SK-N-MC (cell line): ENCODE data around the gene DIAPH2.

Source experiments
- DNase-seq: peaks from one replicate; pipeline ENCODE4 v3.0.0-alpha.2; 2011; ENCODE audit warnings: low read depth, low spot score
- H3K27ac ChIP-seq: fragments of 200-600 bp; sonication (generic); 2 replicates; pipeline ENCODE4 v1.5.1; 2016; ENCODE audit warnings: mixed run types
- H3K36me3 ChIP-seq: fragments of 200-600 bp; sonication (generic); 2 replicates; pipeline ENCODE4 v1.6.1; 2017; ENCODE audit warnings: antibody characterized with exemption, low read length, mixed read lengths; ENCODE audit not compliant: insufficient read depth
- H3K4me3 ChIP-seq: fragments of 200-600 bp; sonication (generic); 2 replicates; pipeline ENCODE4 v1.5.1; 2016
- H3K9ac ChIP-seq: fragments of 200-600 bp; sonication (generic); 2 replicates; pipeline ENCODE4 v1.8.0; 2017; ENCODE audit warnings: mixed run types, mixed read lengths; ENCODE audit not compliant: insufficient read length
- H3K9me3 ChIP-seq: fragments of 200-600 bp; sonication (generic); 2 replicates; pipeline ENCODE4 v1.6.1; 2017; ENCODE audit warnings: low read depth, mild to moderate bottlenecking, antibody characterized with exemption, low read length, moderate library complexity, mixed read lengths
- EZH2 ChIP-seq: fragments of 200-600 bp; sonication (generic); IDR thresholded peaks from one replicate; pipeline ENCODE4 v1.6.1; 2017; ENCODE audit warnings: antibody characterized with exemption
- FOXP2 ChIP-seq: optimal IDR thresholded peaks from 2 replicates; pipeline ENCODE3; 2011; ENCODE audit warnings: mild to moderate bottlenecking, moderate library complexity; ENCODE audit not compliant: insufficient read depth; ENCODE audit errors: extremely low read length, control extremely low read depth
- POLR2AphosphoS5 ChIP-seq: IDR thresholded peaks from 2 replicates; pipeline ENCODE4 v1.6.1; 2012; ENCODE audit warnings: mild to moderate bottlenecking, low read depth, low read length, borderline replicate concordance

DIAPH2 gene

GRCh38 chrX:97074400-97074799 is 389.8 kb downstream of the DIAPH2 start:
- H3K4me3 ChIP-seq = no peak overlapping the region
- no peaks in the 10 kb centered on the region for H3K9me3 ChIP-seq
- H3K36me3 ChIP-seq = no peaks in the 10 kb centered on the region
- H3K27ac ChIP-seq = no peak overlapping the region
- TF ChIP-seq FOXP2 = no peak
- no peak for TF ChIP-seq EZH2
- TF ChIP-seq POLR2AphosphoS5 = no peak
- no peak overlapping the region for H3K9ac ChIP-seq
- DNase-seq = no peak

GRCh38 chrX:97089116-97089515 is 404.5 kb downstream of the DIAPH2 start:
- Histone ChIP-seq H3K36me3 (no peaks in the 10 kb centered on the region), H3K9ac (no peak overlapping the region), H3K27ac (no peak overlapping the region), H3K4me3 (no peak overlapping the region), H3K9me3 (no peaks in the 10 kb centered on the region)
- TF ChIP-seq EZH2 (no peak), FOXP2 (no peak), POLR2AphosphoS5 (no peak)
- DNase-seq = no peak

GRCh38 chrX:97096385-97096784 is 411.7 kb downstream of the DIAPH2 start:
- H3K36me3 ChIP-seq = no peaks in the 10 kb centered on the region
- no peak overlapping the region for H3K27ac ChIP-seq
- no peak for TF ChIP-seq POLR2AphosphoS5
- TF ChIP-seq FOXP2 = no peak
- no peak overlapping the region for H3K9ac ChIP-seq
- H3K9me3 ChIP-seq = no peaks in the 10 kb centered on the region
- no peak overlapping the region for H3K4me3 ChIP-seq
- peak; percentile 14 for DNase-seq

- no peak for DNase-seq
- Histone ChIP-seq H3K36me3 (no peaks in the 10 kb centered on the region), H3K27ac (no peak overlapping the region), H3K9me3 (no peaks in the 10 kb centered on the region), H3K9ac (no peak overlapping the region), H3K4me3 (no peak overlapping the region)
- no peak for TF ChIP-seq EZH2
- TF ChIP-seq POLR2AphosphoS5 = no peak
- no peak for TF ChIP-seq FOXP2
Measured at GRCh38 chrX:97102938-97103337, 418.3 kb downstream of the DIAPH2 start.

- no peak for DNase-seq
- Histone ChIP-seq H3K27ac (no peak overlapping the region), H3K36me3 (no peaks in the 10 kb centered on the region), H3K9ac (no peak overlapping the region), H3K4me3 (no peak overlapping the region), H3K9me3 (no peaks in the 10 kb centered on the region)
- TF ChIP-seq POLR2AphosphoS5 (no peak), FOXP2 (no peak), EZH2 (no peak)
Measured at GRCh38 chrX:97109730-97110129, 425.1 kb downstream of the DIAPH2 start.

- no peak for DNase-seq
- Histone ChIP-seq H3K4me3 (no peak overlapping the region), H3K27ac (no peak overlapping the region), H3K9ac (no peak overlapping the region), H3K9me3 (no peaks in the 10 kb centered on the region), H3K36me3 (no peaks in the 10 kb centered on the region)
- TF ChIP-seq FOXP2 = no peak
- TF ChIP-seq POLR2AphosphoS5 = no peak
- TF ChIP-seq EZH2 = no peak
Measured at GRCh38 chrX:97117572-97117971, 432.9 kb downstream of the DIAPH2 start.

GRCh38 chrX:97119474-97120109 is 434.9 kb downstream of the DIAPH2 start:
- no peak overlapping the region for H3K27ac ChIP-seq
- DNase-seq = no peak
- no peaks in the 10 kb centered on the region for H3K9me3 ChIP-seq
- no peak overlapping the region for H3K9ac ChIP-seq
- TF ChIP-seq POLR2AphosphoS5 (no peak), FOXP2 (no peak), EZH2 (no peak)
- H3K4me3 ChIP-seq = no peak overlapping the region
- H3K36me3 ChIP-seq = no peaks in the 10 kb centered on the region

- Histone ChIP-seq H3K9ac (no peak overlapping the region), H3K27ac (no peak overlapping the region), H3K36me3 (no peaks in the 10 kb centered on the region), H3K9me3 (no peaks in the 10 kb centered on the region), H3K4me3 (no peak overlapping the region)
- TF ChIP-seq POLR2AphosphoS5 (no peak), FOXP2 (no peak), EZH2 (no peak)
- no peak for DNase-seq
Measured at GRCh38 chrX:97123001-97123400, 438.4 kb downstream of the DIAPH2 start.

GRCh38 chrX:97126020-97126419 is 441.4 kb downstream of the DIAPH2 start:
- Histone ChIP-seq H3K9me3 (no peaks in the 10 kb centered on the region), H3K36me3 (no peaks in the 10 kb centered on the region), H3K27ac (0 out of 2 replicates have a peak overlapping the region, but pooled peaks have one; percentile 5), H3K4me3 (peak overlapping the region; percentile 15; the same call in 1 of the 2 replicates), H3K9ac (no peak overlapping the region)
- TF ChIP-seq POLR2AphosphoS5 (no peak), EZH2 (no peak)
- no peak for DNase-seq
